ENCODE data around the gene ADAMTS19. TPM values are rescaled to one million over a fixed set of nuclear protein-coding genes. Genes with fewer than 3 reads are reported as not detected.

The ADAMTS19 gene
- total RNA-seq, 1 donor from 2014 or later, result under 0.01 TPM

GRCh38 chr5:129499208-129499852, 39.2 kb downstream of the ADAMTS19 start:
- DNase-seq (ENCODE audit: low read depth), result no peak
- TF ChIP-seq, protein P1, sequence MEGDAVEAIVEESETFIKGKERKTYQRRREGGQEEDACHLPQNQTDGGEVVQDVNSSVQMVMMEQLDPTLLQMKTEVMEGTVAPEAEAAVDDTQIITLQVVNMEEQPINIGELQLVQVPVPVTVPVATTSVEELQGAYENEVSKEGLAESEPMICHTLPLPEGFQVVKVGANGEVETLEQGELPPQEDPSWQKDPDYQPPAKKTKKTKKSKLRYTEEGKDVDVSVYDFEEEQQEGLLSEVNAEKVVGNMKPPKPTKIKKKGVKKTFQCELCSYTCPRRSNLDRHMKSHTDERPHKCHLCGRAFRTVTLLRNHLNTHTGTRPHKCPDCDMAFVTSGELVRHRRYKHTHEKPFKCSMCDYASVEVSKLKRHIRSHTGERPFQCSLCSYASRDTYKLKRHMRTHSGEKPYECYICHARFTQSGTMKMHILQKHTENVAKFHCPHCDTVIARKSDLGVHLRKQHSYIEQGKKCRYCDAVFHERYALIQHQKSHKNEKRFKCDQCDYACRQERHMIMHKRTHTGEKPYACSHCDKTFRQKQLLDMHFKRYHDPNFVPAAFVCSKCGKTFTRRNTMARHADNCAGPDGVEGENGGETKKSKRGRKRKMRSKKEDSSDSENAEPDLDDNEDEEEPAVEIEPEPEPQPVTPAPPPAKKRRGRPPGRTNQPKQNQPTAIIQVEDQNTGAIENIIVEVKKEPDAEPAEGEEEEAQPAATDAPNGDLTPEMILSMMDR (IDR thresholded peaks at IDR 0.05; ENCODE audit: insufficient read depth, low read length, severe bottlenecking), result no peak
- Histone ChIP-seq H3K4me3 (ENCODE audit: low read depth, low read length) (no peak overlapping the region), H3K27me3 (ENCODE audit: control insufficient read depth, insufficient read depth, low read length) (no peaks in the 10 kb centered on the region), H3K36me3 (ENCODE audit: control insufficient read depth, insufficient read depth, low read length) (no peaks in the 10 kb centered on the region)
- no peak for FAIRE-seq

- Histone ChIP-seq H3K36me3 (ENCODE audit: control insufficient read depth, insufficient read depth, low read length) (no peaks in the 10 kb centered on the region), H3K27me3 (ENCODE audit: control insufficient read depth, insufficient read depth, low read length) (no peaks in the 10 kb centered on the region), H3K4me3 (ENCODE audit: low read depth, low read length) (no peak overlapping the region)
- DNase-seq (ENCODE audit: low read depth) (no peak), FAIRE-seq (no peak)
- TF ChIP-seq, protein P1 (IDR thresholded peaks at IDR 0.05; ENCODE audit: insufficient read depth, low read length, severe bottlenecking), result no peak
Measured at GRCh38 chr5:129500101-129500500, 40.0 kb downstream of the ADAMTS19 start.

DNA sequence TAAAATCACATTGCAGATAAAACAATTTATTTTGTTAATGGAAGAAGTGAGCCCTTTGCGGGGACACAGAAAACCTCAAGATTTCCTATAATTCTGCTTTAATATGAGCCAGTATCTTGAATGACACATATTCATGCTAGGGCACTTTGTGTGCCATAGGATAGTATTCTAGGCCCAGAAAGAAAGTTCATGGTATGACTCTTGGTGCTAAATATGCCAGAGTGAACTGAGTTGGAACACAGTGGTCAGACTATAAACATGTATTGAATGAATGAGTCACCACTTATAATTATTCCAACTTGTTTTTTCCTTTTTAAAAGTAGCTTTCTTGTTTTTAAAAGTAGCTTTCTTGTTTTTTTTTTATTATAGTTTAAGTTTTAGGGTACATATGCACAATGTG, 46.0 kb downstream of the ADAMTS19 start:
- TF ChIP-seq, protein P1 (IDR thresholded peaks at IDR 0.05; ENCODE audit: insufficient read depth, low read length, severe bottlenecking), result no peak
- no peak overlapping the region for H3K4me3 ChIP-seq (ENCODE audit: low read depth, low read length)
- no peaks in the 10 kb centered on the region for H3K36me3 ChIP-seq (ENCODE audit: control insufficient read depth, insufficient read depth, low read length)
- H3K27me3 ChIP-seq (ENCODE audit: control insufficient read depth, insufficient read depth, low read length), result no peaks in the 10 kb centered on the region
- DNase-seq (ENCODE audit: low read depth), result peak; percentile 63
- no peak for FAIRE-seq

- TF ChIP-seq, protein P1 (IDR thresholded peaks at IDR 0.05; ENCODE audit: insufficient read depth, low read length, severe bottlenecking), result no peak
- Histone ChIP-seq H3K4me3 (ENCODE audit: low read depth, low read length) (no peak overlapping the region), H3K27me3 (ENCODE audit: control insufficient read depth, insufficient read depth, low read length) (no peaks in the 10 kb centered on the region), H3K36me3 (ENCODE audit: control insufficient read depth, insufficient read depth, low read length) (no peaks in the 10 kb centered on the region)
- DNase-seq (ENCODE audit: low read depth), result no peak
- no peak for FAIRE-seq
Measured at GRCh38 chr5:129506950-129507349, 46.9 kb downstream of the ADAMTS19 start.

GRCh38 chr5:129507527-129507926, 47.4 kb downstream of the ADAMTS19 start:
- TF ChIP-seq, protein P1 (IDR thresholded peaks at IDR 0.05; ENCODE audit: insufficient read depth, low read length, severe bottlenecking), result no peak
- FAIRE-seq (no peak), DNase-seq (ENCODE audit: low read depth) (no peak)
- Histone ChIP-seq H3K36me3 (ENCODE audit: control insufficient read depth, insufficient read depth, low read length) (no peaks in the 10 kb centered on the region), H3K4me3 (ENCODE audit: low read depth, low read length) (no peak overlapping the region), H3K27me3 (ENCODE audit: control insufficient read depth, insufficient read depth, low read length) (no peaks in the 10 kb centered on the region)

DNA sequence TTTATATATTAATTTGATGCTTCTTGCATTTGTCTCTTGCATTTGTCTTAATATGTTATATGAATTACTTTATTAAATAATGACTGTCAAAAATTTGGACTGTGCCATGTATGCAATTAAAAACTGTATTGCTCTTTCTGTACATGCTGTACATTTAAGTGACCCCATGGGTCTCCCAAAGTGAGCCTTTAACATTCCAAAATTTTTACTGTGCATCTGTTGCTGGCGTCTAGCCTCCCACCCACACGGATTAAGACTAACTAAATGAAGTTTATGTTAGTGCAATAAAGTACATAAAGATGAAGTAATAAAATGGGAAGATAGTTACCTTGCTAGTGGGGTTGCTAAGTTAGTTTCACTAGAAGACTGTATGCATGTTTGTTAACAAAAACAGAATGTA, 48.5 kb downstream of the ADAMTS19 start:
- no peaks in the 10 kb centered on the region for H3K36me3 ChIP-seq (ENCODE audit: control insufficient read depth, insufficient read depth, low read length)
- FAIRE-seq, result no peak

More for the DNA sequence above, 48.5 kb downstream of the ADAMTS19 start:
- no peak for DNase-seq (ENCODE audit: low read depth)
- no peak overlapping the region for H3K4me3 ChIP-seq (ENCODE audit: low read depth, low read length)
- no peaks in the 10 kb centered on the region for H3K27me3 ChIP-seq (ENCODE audit: control insufficient read depth, insufficient read depth, low read length)
- TF ChIP-seq, protein P1 (IDR thresholded peaks at IDR 0.05; ENCODE audit: insufficient read depth, low read length, severe bottlenecking), result no peak

Measured in bronchial epithelial cell (primary cell).